Liver (tissue), 3 donors: ENCODE results near the gene GLIPR1.

ENCODE experiments used
- CTCF ChIP-seq: fragments of 150-350 bp; IDR thresholded peaks from 2 replicates; pipeline ENCODE4 v1.5.1; 2017; ENCODE audit warnings: improper control_type of control experiment, low read depth, low read length; ENCODE audit not compliant: missing input control
- EGR1 ChIP-seq, 2 donors: IDR thresholded peaks; 2 replicates each; pipeline ENCODE4 v1.6.1; 2016 to 2018; ENCODE audit warnings: antibody characterized with exemption in 2 of 2, low read depth in 2 of 2
- GABPA ChIP-seq, 2 donors: IDR thresholded peaks in 1 of 2; conservative IDR thresholded peaks in 1 of 2; 2 replicates each; pipeline ENCODE4 v1.6.1; 2016; ENCODE audit warnings: antibody characterized with exemption in 2 of 2, mild to moderate bottlenecking in 1 of 2, moderate library complexity in 1 of 2
- JUND ChIP-seq, 2 donors: IDR thresholded peaks; 2 replicates each; pipeline ENCODE4 v1.6.1; 2016; ENCODE audit warnings: antibody characterized with exemption in 2 of 2
- RXRA ChIP-seq, 2 donors: IDR thresholded peaks; 2 replicates each; pipeline ENCODE4 v1.6.1; 2017 to 2018; ENCODE audit warnings: antibody characterized with exemption in 2 of 2, mild to moderate bottlenecking in 1 of 2
- TAF1 ChIP-seq: conservative IDR thresholded peaks from 2 replicates; pipeline ENCODE4 v1.6.1; 2016; ENCODE audit warnings: antibody characterized with exemption, mild to moderate bottlenecking
- donor health status: healthy.
- donor health status: healthy.

DNA sequence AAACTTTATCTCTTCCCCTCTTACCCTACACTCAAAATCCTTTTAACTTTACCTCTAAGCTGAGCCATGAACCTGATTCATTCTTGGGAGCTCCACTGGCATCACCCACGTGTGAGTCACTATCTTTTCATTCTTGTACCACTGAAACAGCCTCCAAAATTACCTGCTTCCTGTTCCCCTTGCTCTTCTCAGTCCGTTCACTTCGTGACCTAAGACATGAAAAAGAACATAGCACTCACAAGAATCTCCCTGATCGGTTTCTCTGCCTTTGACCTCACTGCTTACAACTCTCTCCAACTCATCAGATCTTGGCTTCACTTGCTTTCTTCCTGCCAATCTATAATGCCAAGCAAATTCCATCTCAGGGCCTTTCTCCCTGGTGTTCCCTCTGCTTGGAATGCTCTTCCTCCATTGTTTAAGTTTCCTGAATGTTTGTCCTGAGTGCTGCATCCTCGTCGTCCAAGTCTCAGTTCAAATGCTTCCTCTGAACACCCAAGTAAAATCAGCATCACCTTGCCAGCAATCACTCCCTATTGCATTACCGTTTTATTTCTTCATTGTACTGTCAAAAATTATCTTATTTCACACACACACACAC, 9.2 kb downstream of the GLIPR1 start:
- TF ChIP-seq CTCF (no peak), EGR1 (IDR thresholded peaks at IDR 0.05; ENCODE audit: low read depth in 2 of 2) (no peak), RXRA (IDR thresholded peaks at IDR 0.05) (no peak), GABPA (IDR thresholded peaks at IDR 0.05 in 1 of 2, conservative IDR thresholded peaks at IDR 0.05 in 1 of 2) (no peak), TAF1 (no peak), JUND (IDR thresholded peaks at IDR 0.05) (no peak)
